SU-DHL-6 (cell line): ENCODE data around the gene OSR1.
A peak's percentile ranks its signal among the peaks of the same experiment; 100 is the strongest.

Experiments
- H2AFZ ChIP-seq: fragments of 200-600 bp; sonication (generic); 2 replicates; pipeline ENCODE4 v1.6.1; 2014; ENCODE audit warnings: low read depth, mild to moderate bottlenecking, moderate library complexity, mixed read lengths, antibody characterized with exemption, low read length; ENCODE audit not compliant: severe bottlenecking
- H3F3A ChIP-seq: fragments of 200-600 bp; shearing (Covaris generic); 2 replicates; pipeline ENCODE4 v1.6.0; 2016; ENCODE audit warnings: antibody characterized with exemption, mild to moderate bottlenecking; ENCODE audit not compliant: insufficient read depth
- H3K27ac ChIP-seq: fragments of 200-600 bp; sonication (generic); 2 replicates; pipeline ENCODE4 v1.5.1; 2016; ENCODE audit warnings: low read depth, mild to moderate bottlenecking, low read length, moderate library complexity, mixed read lengths
- H3K27me3 ChIP-seq: fragments of 200-600 bp; sonication (generic), shearing (Covaris generic); 2 replicates; pipeline ENCODE4 v1.6.0; 2014; ENCODE audit warnings: mild to moderate bottlenecking, low read length
- H3K36me3 ChIP-seq: fragments of 200-600 bp; sonication (generic); 2 replicates; pipeline ENCODE4 v1.6.1; 2014; ENCODE audit warnings: mild to moderate bottlenecking, low read length, mixed read lengths
- H3K4me2 ChIP-seq: fragments of 300-600, 200-600 bp; shearing (Covaris generic), sonication (generic); 2 replicates; pipeline ENCODE4 v1.6.0; 2014; ENCODE audit warnings: low read length, low read depth, mild to moderate bottlenecking; ENCODE audit not compliant: poor library complexity, severe bottlenecking
- H3K4me3 ChIP-seq: fragments of 200-600 bp; sonication (generic); 2 replicates; pipeline ENCODE4 v1.5.1; 2014; ENCODE audit warnings: antibody characterized with exemption, low read length, mild to moderate bottlenecking, mixed read lengths; ENCODE audit not compliant: insufficient read depth, poor library complexity, severe bottlenecking
- H3K79me2 ChIP-seq: fragments of 200-600 bp; sonication (generic); 2 replicates; pipeline ENCODE4 v1.6.1; 2014; ENCODE audit warnings: mild to moderate bottlenecking, low read length, moderate library complexity; ENCODE audit not compliant: insufficient read depth
- H3K9ac ChIP-seq: fragments of 200-600 bp; sonication (generic); 2 replicates; pipeline ENCODE4 v1.7.0; 2014; ENCODE audit warnings: mild to moderate bottlenecking, low read length
- H3K9me2 ChIP-seq: fragments of 200-600 bp; sonication (generic); replicated peaks from 2 replicates; pipeline ENCODE4 v1.6.1; 2014; ENCODE audit warnings: low read length; ENCODE audit not compliant: insufficient read depth
- H3K9me3 ChIP-seq: fragments of 200-600 bp; sonication (generic); 2 replicates; pipeline ENCODE4 v1.6.1; 2014; ENCODE audit warnings: low read length, mixed read lengths; ENCODE audit not compliant: insufficient read depth
- H4K20me1 ChIP-seq: fragments of 200-600 bp; sonication (generic); 2 replicates; pipeline ENCODE4 v1.6.1; 2014; ENCODE audit warnings: low read depth, mild to moderate bottlenecking, antibody characterized with exemption, low read length, moderate library complexity, mixed read lengths
- EZH2phosphoT487 ChIP-seq: fragments of 200-600 bp; sonication (generic), shearing (Covaris generic); conservative IDR thresholded peaks from 2 replicates; pipeline ENCODE4 v1.6.1; 2018; ENCODE audit warnings: mild to moderate bottlenecking, antibody characterized with exemption, low read length, moderate library complexity, mixed read lengths
- TF ChIP-seq, protein P1 (sequence below): fragments of 200-600 bp; sonication (generic); IDR thresholded peaks from one replicate; pipeline ENCODE4 v1.5.1; 2017; ENCODE audit warnings: antibody characterized with exemption, mild to moderate bottlenecking, low read length, moderate library complexity; ENCODE audit not compliant: insufficient read depth, poor library complexity, severe bottlenecking

OSR1 gene

DNA sequence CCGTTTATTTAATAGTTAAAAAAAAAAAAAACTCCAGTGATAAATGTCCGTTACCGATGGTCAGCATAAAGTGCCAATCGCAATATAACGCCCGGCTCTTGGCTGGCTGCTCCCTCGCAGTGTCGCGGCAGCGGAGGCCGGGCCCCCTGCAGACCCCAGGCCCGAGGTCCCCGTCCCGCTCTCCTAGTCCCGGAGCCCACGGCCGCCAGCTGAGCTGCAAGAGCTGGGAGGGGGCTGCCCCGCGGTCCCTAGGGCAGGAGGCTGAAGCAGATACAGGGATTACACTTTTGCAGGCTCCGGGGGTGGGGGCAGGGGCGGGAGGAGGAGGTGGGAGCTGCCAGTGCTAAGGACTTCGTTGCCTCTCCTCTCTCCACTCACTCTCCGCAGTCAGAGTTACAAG is 6.9 kb downstream of the OSR1 start:
- H3K79me2 ChIP-seq: no peaks in the 10 kb centered on the region
- H3K36me3 ChIP-seq: no peaks in the 10 kb centered on the region
- H3K4me2 ChIP-seq: no peak overlapping the region
- H3K9me3 ChIP-seq: no peaks in the 10 kb centered on the region
- H2AFZ ChIP-seq: no peak overlapping the region
- no peaks in the 10 kb centered on the region for H3K27me3 ChIP-seq
- no peak overlapping the region for H3K27ac ChIP-seq
- no peaks in the 10 kb centered on the region for H3K9me2 ChIP-seq
- H3K9ac ChIP-seq: no peak overlapping the region
- no peak overlapping the region for H3K4me3 ChIP-seq
- TF ChIP-seq, protein P1, sequence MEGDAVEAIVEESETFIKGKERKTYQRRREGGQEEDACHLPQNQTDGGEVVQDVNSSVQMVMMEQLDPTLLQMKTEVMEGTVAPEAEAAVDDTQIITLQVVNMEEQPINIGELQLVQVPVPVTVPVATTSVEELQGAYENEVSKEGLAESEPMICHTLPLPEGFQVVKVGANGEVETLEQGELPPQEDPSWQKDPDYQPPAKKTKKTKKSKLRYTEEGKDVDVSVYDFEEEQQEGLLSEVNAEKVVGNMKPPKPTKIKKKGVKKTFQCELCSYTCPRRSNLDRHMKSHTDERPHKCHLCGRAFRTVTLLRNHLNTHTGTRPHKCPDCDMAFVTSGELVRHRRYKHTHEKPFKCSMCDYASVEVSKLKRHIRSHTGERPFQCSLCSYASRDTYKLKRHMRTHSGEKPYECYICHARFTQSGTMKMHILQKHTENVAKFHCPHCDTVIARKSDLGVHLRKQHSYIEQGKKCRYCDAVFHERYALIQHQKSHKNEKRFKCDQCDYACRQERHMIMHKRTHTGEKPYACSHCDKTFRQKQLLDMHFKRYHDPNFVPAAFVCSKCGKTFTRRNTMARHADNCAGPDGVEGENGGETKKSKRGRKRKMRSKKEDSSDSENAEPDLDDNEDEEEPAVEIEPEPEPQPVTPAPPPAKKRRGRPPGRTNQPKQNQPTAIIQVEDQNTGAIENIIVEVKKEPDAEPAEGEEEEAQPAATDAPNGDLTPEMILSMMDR: no peak
- TF ChIP-seq EZH2phosphoT487: no peak
- no peaks in the 10 kb centered on the region for H4K20me1 ChIP-seq
- H3F3A ChIP-seq: no peaks in the 10 kb centered on the region

DNA sequence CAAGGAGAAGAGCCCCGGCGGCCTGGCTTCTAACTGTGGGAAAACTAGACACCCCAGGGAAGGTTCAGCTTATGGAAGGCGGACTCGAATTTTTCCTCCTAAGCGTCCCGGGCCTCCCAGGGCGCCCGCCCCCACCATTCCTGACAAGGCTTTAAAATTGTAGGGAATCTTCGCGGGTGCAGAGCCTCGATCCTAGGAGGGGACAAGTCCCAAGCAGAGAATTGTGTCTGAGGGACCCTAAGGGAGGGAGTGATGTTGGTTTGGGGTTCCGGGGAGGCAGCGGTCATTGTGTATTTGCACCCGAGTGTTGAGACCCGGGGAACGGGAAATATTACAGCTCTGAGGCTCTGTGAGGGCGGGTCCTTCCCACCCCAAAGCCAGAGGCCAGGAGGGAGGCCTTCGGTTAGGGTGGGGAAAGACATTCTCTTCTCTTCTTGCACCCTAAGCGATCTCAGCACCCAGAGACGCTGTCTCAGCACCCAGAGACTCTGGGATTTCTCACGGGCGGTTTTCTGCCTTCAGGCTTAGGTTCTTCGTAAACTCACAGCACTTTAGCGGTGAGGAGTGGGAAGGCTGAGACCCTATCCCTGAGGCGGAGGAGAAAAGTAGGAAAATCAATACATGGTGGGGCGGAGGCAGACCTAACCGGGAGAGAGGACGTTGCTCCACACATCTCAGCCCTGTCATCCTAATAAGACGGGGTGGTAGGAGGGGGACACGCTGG is 7.6 kb downstream of the OSR1 start:
- H3K36me3 ChIP-seq: no peaks in the 10 kb centered on the region
- no peak overlapping the region for H3K4me2 ChIP-seq
- H3K27ac ChIP-seq: no peak overlapping the region
- H3K27me3 ChIP-seq: no peaks in the 10 kb centered on the region
- TF ChIP-seq EZH2phosphoT487: no peak
- TF ChIP-seq, protein P1: no peak
- H3K9me3 ChIP-seq: no peaks in the 10 kb centered on the region
- no peak overlapping the region for H3K4me3 ChIP-seq
- H4K20me1 ChIP-seq: no peaks in the 10 kb centered on the region
- no peaks in the 10 kb centered on the region for H3K79me2 ChIP-seq
- H3K9me2 ChIP-seq: no peaks in the 10 kb centered on the region
- H2AFZ ChIP-seq: no peak overlapping the region
- no peaks in the 10 kb centered on the region for H3F3A ChIP-seq
- H3K9ac ChIP-seq: no peak overlapping the region

DNA sequence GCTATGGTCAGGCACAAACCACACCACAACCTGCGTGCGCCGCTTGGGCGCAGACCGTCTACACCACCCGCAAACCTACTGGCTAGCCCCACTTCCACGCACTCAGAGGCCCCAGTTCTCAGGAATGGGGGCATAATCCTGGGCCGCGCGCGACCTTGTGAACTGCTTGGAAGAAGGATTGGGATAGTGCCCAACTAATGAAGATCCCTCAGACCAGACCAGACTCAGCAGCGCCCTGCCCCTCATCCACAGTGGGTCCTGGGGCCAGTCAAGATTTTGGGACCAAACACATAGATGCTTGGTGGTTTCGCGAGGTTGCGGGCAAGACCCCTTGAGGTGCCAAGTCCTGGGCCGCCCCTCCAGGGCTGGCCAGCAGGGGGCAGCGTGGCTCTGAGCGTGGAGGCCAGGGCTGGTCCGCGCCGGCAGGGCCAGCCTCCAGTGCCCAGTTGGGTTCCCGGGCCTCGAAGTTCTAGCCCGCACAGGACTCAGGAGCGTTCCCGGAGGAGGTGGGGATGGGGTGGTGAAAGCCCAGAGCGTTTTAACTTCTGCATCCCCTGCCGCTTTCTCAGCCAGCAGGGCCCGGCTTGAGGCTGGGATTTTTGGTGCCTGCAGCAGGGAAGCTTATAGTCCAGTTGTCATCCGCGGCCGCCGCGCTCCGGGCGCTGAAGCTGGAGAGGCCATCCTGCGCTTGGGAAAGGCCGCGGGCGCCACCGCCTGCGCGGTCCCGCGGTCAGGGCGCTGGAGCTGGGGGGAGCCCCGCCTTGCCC is 8.3 kb downstream of the OSR1 start:
- Histone ChIP-seq H3F3A (no peaks in the 10 kb centered on the region), H3K9ac (no peak overlapping the region), H3K4me2 (no peak overlapping the region), H3K36me3 (no peaks in the 10 kb centered on the region), H4K20me1 (no peaks in the 10 kb centered on the region), H3K27me3 (no peaks in the 10 kb centered on the region), H3K4me3 (no peak overlapping the region), H3K79me2 (no peaks in the 10 kb centered on the region), H3K9me2 (no peaks in the 10 kb centered on the region), H3K27ac (no peak overlapping the region), H2AFZ (no peak overlapping the region), H3K9me3 (no peaks in the 10 kb centered on the region)
- TF ChIP-seq EZH2phosphoT487: no peak
- TF ChIP-seq, protein P1: peak; percentile 59
